MM.1S (cell line): ENCODE measurements around the gene MPST.

ENCODE experiments used
- DNase-seq: peaks from one replicate; pipeline ENCODE4 v3.0.0-alpha.2; 2015
- H2AFZ ChIP-seq: fragments of 300-600 bp; sonication (generic); 2 replicates; pipeline ENCODE4 v1.6.0; 2016; ENCODE audit warnings: antibody characterized with exemption, low read length
- H3F3A ChIP-seq: fragments of 300-600 bp; sonication (generic); 2 replicates; pipeline ENCODE4 v1.6.1; 2016; ENCODE audit warnings: mild to moderate bottlenecking, antibody characterized with exemption, low read length, moderate library complexity, mixed read lengths; ENCODE audit not compliant: insufficient read depth
- H3K27ac ChIP-seq: fragments of 300-600 bp; sonication (generic); 2 replicates; pipeline ENCODE4 v1.5.1; 2016; ENCODE audit warnings: mild to moderate bottlenecking, low read length
- H3K27me3 ChIP-seq: fragments of 300-600 bp; sonication (generic); replicated peaks from 2 replicates; pipeline ENCODE4 v1.6.0; 2016; ENCODE audit warnings: low read length; ENCODE audit not compliant: insufficient read depth
- H3K36me3 ChIP-seq: fragments of 300-600 bp; sonication (generic); replicated peaks from 2 replicates; pipeline ENCODE4 v1.6.1; 2016; ENCODE audit warnings: mild to moderate bottlenecking, low read length, mixed read lengths; ENCODE audit not compliant: insufficient read depth
- H3K4me1 ChIP-seq: fragments of 300-600 bp; sonication (generic); 2 replicates; pipeline ENCODE4 v1.6.1; 2016; ENCODE audit warnings: low read length, mixed read lengths
- H3K4me2 ChIP-seq: fragments of 300-600 bp; sonication (generic); 2 replicates; pipeline ENCODE4 v1.6.0; 2016; ENCODE audit warnings: low read depth, low read length
- H3K4me3 ChIP-seq: fragments of 300-600 bp; sonication (generic); 2 replicates; pipeline ENCODE4 v1.5.1; 2016; ENCODE audit warnings: low read length, mixed read lengths
- H3K79me2 ChIP-seq: fragments of 300-600 bp; sonication (generic); 2 replicates; pipeline ENCODE4 v1.6.1; 2016; ENCODE audit warnings: mixed run types, low read length, mixed read lengths
- H3K9ac ChIP-seq: fragments of 300-600 bp; sonication (generic); 2 replicates; pipeline ENCODE4 v1.6.1; 2016; ENCODE audit warnings: low read length, mixed read lengths
- H3K9me2 ChIP-seq: fragments of 300-600 bp; sonication (generic); replicated peaks from 2 replicates; pipeline ENCODE4 v1.6.1; 2016; ENCODE audit warnings: mild to moderate bottlenecking, low read length, mixed read lengths; ENCODE audit not compliant: insufficient read depth
- H3K9me3 ChIP-seq: fragments of 300-600 bp; sonication (generic); replicated peaks from 2 replicates; pipeline ENCODE4 v1.6.1; 2016; ENCODE audit warnings: mild to moderate bottlenecking, low read length, mixed read lengths; ENCODE audit not compliant: insufficient read depth
- H4K20me1 ChIP-seq: fragments of 300-600 bp; sonication (generic); 2 replicates; pipeline ENCODE4 v1.6.1; 2016; ENCODE audit warnings: mild to moderate bottlenecking, low read length, moderate library complexity, mixed read lengths; ENCODE audit not compliant: insufficient read depth
- CTCF ChIP-seq: fragments of 300-600 bp; sonication (generic); IDR thresholded peaks from 2 replicates; pipeline ENCODE4 v1.5.1; 2016; ENCODE audit warnings: antibody characterized with exemption, low read length, mixed read lengths
- EZH2 ChIP-seq: fragments of 300-600 bp; sonication (generic); optimal IDR thresholded peaks from 2 replicates; pipeline ENCODE3; 2017; ENCODE audit warnings: low read depth, mild to moderate bottlenecking, antibody characterized with exemption, low read length, mixed read lengths
- EZH2phosphoT487 ChIP-seq: fragments of 300-600 bp; sonication (generic); IDR thresholded peaks from 2 replicates; pipeline ENCODE4 v1.6.1; 2018; ENCODE audit warnings: antibody characterized with exemption, low read length

MPST gene

GRCh38 chr22:37024339-37025157 is 5.0 kb downstream of the MPST start:
- Histone ChIP-seq H3K27ac (no peak overlapping the region), H2AFZ (no peak overlapping the region), H3F3A (no peaks in the 10 kb centered on the region), H3K4me1 (peaks cover 15% of the 10 kb centered on the region), H3K4me3 (no peak overlapping the region), H3K9me3 (no peaks in the 10 kb centered on the region), H3K27me3 (no peaks in the 10 kb centered on the region), H3K4me2 (no peak overlapping the region), H3K9ac (no peak overlapping the region), H3K36me3 (no peaks in the 10 kb centered on the region), H3K9me2 (no peaks in the 10 kb centered on the region), H4K20me1 (no peaks in the 10 kb centered on the region), H3K79me2 (peaks cover 9% of the 10 kb centered on the region; the same call in 1 of the 2 replicates)
- DNase-seq, result no peak
- TF ChIP-seq CTCF, result no peak
- TF ChIP-seq EZH2, result no peak
- no peak for TF ChIP-seq EZH2phosphoT487

GRCh38 chr22:37025500-37026070 is 6.0 kb downstream of the MPST start:
- Histone ChIP-seq H3K4me1 (peaks cover 15% of the 10 kb centered on the region), H3K4me3 (no peak overlapping the region), H3K9ac (no peak overlapping the region), H4K20me1 (no peaks in the 10 kb centered on the region), H3K9me2 (no peaks in the 10 kb centered on the region), H2AFZ (no peak overlapping the region), H3K9me3 (no peaks in the 10 kb centered on the region), H3F3A (no peaks in the 10 kb centered on the region), H3K4me2 (no peak overlapping the region), H3K27ac (no peak overlapping the region), H3K79me2 (no peaks in the 10 kb centered on the region; the same call in 1 of the 2 replicates), H3K36me3 (no peaks in the 10 kb centered on the region), H3K27me3 (no peaks in the 10 kb centered on the region)
- TF ChIP-seq EZH2phosphoT487 (no peak), CTCF (no peak), EZH2 (no peak)
- no peak for DNase-seq

GRCh38 chr22:37026325-37026724 is 6.8 kb downstream of the MPST start:
- H3K4me1 ChIP-seq, result peaks cover 15% of the 10 kb centered on the region
- no peak overlapping the region for H3K4me3 ChIP-seq
- no peaks in the 10 kb centered on the region for H3K36me3 ChIP-seq

More at GRCh38 chr22:37026325-37026724, 6.8 kb downstream of the MPST start:
- Histone ChIP-seq H3K9me2 (no peaks in the 10 kb centered on the region), H3K4me2 (no peak overlapping the region), H2AFZ (no peak overlapping the region), H3K79me2 (no peaks in the 10 kb centered on the region), H4K20me1 (no peaks in the 10 kb centered on the region), H3K9ac (no peak overlapping the region), H3K9me3 (no peaks in the 10 kb centered on the region), H3F3A (no peaks in the 10 kb centered on the region), H3K27ac (no peak overlapping the region), H3K27me3 (no peaks in the 10 kb centered on the region)
- TF ChIP-seq CTCF (no peak), EZH2 (no peak), EZH2phosphoT487 (no peak)
- no peak for DNase-seq
